GM21528 (cell line): ENCODE measurements around the gene CCNF.

Experiments
- ATAC-seq: cut with Tn5 transposase; IDR thresholded peaks from one replicate; pipeline ENCODE4 v1.9.1; 2021; ENCODE audit warnings: mild to moderate bottlenecking, moderate library complexity; ENCODE audit not compliant: unreplicated experiment, low FRiP score

CCNF gene

DNA sequence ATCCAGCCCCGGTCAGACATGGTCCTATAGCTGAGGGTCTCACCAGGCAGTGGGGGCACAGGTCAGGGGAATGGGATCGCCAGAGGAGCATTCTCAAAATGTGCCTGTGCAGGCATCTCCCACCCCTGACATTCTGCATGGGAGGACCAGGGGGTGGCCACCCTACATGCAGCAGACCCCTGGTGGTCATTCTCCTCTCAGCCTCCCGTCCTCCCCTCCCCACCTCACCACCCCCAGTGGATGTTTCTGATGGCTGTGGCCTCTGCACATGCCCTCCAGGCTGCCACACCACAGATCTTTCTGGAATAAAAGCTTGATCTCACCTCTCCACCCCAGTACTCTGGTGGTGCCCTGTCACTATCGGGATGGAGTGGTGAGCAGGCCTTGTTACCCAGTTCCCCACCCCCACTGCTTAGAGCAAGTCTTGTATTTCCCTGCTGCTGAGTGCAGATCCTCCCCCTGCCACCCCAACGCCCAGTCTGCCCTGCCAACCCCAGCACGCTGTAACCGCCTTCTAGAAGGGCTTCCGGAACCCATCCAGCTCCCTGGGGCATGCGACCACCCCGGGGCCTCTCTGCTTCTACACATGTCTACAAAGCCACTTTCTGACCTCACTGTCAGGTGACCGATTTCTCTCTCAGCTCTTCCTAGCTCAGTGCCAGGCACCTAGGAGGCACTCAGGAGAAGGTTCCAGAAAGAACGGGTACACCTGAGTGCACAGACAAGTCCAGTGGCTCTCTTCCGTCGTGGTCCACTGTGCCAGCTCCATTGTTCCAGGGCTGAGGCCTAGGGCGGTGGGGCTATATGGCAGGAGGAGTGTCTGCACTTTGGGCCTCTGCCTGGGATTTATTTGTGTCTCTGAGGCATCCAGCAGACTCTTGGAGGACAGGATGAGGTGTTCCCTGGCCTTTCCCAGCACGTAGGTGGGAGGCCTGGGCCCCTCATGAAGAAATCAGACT, 55.0 kb downstream of the CCNF start:
- ATAC-seq = no peak

DNA sequence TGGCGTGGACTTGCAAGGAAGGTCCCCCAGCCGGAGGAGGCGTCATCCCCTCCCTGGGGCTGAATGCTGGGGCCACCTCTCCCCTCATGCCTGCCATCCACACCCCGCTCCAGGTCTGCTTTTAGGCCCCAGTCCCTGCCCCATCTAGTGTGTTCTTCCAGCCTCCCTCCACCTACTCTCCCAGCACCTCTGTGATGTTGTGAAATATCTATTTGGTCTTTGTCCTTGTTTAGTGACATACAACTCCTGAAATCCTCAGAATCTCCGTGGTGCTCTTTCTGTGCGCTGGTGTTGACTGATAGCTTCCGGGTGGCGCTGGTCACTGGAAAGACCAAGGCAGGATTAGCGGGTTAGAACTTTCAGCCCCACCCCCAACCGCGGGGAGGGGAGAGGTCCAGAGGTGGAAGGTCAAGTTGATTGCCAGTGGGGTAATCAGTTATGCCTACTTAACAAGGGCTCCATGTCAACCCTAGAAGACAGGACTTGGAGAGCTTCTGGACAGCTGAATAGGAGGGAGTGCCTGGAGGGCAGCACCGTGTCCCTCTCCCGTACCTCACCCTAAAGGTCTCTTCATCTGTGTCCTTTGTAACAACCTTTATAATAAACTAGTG, 55.8 kb downstream of the CCNF start:
- no peak for ATAC-seq

DNA sequence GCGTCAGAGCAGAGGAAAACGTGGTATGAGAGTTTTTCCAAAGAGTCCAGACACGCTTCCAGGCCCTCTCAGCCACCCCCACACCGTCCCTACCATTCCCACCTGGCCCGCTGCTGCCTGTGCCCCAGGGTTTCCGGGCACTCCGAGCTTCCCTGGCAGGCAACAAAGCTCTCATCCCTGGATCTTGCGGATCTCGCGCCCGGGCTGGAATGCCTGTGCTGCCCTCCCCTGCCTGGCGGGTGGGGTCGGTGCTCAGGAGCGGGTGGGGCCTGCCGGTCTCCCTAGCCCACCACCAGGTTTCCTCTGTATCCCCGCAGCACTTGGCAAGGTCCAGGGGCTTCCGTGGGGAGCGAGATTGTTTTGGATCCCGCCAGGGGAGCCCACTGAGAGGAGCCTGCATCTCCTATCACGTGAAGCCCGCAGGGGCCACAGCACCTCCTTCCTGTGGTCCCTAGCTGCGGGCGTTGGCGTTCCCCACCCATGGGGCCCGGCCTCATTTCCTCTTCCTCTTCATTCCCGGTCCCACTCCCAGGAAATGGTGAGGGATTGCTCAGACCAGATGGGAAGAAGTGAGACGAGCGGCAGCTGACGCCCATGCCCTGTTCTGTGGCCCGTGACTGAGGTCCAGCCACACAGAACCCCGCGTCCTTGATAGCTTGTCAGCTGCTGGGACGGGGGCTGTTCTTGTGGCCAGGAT, 56.7 kb downstream of the CCNF start:
- no peak for ATAC-seq

DNA sequence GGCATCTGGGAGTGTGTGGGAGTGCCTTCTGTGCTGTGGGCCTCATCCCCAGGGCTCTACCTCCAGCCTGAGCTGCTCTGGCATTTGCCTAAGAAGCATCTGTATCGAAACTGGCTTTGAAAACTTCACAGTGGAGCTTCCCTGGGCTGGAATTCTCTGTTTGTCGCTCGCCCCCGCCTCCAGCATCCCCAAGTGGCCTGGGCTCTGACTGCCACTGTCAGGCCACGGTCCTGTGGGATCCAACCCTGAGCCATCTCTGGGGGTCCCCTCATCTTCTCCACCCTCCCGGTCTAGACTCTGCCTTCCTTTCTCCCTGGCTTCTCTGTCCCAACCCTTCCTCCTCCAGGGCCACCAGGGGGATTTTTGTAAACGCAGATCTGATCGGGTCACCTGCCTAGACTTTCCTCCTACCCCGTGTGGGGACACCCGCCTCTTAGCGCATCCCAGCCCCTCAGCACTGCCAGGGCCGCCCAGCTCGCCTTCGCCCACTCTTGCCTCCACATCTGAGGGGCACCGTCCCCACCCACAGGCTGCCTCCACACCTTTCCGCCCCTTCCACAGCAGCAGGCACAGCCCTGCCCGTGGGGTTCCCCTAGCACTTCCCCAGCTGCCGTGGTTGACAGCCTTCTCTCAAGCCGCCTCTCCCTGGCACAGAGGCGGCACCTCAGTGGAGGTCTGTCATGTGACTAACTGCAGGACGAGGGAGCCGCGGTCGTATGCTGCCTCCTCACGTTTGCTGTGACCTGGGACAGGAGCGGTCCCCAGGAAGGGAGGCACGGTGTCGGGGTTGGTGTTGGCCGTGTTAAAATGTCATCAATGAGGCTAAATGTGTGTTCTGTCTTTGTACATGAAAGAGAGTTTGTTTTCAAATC, 57.6 kb downstream of the CCNF start:
- ATAC-seq = no peak

DNA sequence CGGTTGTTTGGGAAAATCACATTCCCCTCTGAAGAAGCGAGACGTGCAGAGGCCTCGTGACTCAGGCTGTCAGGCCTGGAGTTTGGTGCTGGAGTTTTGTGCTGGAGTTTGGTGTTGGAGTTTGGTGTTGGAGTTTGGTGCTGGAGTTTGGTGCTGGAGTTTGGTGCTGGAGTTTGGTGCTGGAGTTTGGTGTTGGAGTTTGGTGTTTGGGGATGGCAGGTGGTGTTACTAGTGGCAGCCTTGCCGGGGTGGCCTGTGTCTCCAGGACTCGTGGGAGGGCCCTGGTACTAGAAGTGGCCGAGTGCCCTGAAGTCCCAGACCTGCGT, 58.2 kb downstream of the CCNF start:
- no peak for ATAC-seq

DNA sequence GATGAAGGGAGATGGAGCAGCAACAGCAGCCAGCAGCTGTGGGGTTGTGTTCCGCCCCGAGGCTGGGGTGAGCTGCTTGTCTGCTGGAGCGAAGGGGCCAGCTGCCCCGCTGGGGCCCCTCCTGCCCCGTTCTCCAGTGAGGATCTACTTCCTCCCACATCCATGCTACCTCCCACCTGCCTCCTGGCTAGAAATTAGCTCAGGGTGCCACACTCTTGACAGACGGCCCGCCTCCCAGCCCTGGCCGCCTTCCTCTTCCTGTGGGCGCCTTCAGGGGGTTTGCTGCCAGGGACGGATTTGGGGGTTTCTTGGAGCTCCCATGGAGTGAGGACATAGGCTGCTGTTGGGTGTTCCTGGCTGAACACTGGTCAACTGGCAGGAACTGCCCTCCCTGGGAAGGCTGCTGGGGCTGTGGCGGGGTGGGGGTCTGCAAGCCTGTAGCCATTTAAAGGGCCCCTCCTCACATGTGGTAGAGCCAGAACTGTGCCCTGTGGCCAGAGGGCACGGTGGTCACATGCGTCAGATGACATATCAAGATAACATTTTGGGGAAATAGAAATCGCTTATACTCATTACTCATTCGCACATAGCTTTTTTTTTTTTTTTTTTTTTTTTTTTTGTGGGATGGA, 58.8 kb downstream of the CCNF start:
- no peak for ATAC-seq

DNA sequence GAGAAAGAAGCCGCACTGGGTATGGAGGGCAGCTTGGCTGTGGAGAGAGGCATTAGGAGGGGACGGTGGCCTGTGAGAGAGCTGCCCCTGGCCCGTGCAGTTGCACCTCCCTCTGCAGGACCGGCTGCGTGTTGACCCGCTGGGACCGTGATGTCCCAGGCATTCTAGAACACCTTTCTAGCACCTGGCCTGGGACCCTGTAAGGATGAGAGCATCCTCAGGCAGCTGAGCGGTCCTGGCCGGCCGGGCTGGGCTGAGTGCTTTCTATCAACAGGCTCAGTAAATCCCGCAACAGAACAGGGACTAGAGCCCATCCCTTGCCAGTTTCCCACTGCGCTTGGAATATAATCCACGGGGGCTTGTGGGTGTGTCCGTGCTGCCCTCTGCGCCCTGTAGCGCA, 60.3 kb downstream of the CCNF start:
- no peak for ATAC-seq

DNA sequence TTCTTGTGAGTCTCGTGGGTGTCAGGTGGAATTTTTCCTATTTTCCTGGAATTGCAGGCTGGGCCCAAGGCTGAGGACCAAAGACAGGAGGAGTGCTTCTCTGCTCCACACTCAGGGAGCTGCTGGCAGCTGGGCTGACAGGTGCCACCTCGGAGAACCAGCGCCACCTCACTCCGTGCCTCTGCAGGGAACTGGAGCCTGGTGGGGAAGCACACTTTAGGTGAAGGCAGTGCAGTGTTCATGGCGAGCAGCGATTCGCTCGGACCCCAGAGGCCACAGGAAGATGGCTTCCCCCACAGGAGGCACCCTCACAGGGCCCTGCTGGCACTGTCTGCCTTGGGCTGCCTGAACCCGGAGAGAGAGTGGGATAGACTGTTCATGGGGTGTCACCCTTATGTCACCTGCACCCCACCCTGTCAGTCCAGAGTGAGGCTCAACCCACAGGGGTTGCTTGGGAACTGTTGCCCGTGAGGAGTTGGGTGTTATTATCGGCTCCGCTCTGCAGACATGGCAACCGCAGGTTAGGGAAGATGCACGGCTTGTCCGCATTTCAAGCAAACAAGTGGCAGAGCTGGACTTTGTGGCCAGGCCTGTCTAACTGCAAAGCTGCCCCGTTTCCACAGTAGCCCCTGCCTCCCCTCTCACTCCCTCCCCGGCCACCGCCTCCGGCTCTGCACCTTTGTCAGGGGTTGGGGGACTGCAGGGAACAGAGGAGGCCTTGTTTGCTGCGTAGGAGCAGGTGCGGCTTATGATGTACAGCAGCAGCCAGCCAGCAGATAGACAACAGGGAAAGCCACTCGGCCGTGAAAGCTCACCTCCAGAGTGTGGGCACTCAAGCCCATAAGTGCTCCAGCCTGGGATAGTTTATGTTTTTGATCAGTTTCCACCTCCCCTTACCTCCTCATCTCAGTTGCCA, 61.2 kb downstream of the CCNF start:
- ATAC-seq = no peak

DNA sequence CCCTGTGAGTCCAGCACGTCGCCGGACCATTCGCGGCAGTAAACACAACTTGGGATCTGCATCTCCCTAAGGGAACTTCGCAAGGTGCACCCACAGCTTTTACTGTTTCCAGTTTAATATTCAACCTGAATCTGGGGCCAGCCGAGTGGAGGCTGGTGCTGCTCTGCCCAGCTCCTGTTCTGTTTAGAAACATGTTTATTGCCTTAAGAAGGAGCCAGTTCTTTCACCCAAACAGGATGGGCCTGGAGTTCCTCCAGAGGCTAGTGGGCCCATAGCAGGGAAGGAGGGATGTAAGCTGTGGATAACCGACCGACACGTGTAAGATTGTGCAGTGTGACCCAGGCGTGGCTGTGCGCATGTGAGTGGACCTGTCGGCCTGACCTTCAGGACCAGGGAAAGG, 63.0 kb downstream of the CCNF start:
- ATAC-seq = no peak

DNA sequence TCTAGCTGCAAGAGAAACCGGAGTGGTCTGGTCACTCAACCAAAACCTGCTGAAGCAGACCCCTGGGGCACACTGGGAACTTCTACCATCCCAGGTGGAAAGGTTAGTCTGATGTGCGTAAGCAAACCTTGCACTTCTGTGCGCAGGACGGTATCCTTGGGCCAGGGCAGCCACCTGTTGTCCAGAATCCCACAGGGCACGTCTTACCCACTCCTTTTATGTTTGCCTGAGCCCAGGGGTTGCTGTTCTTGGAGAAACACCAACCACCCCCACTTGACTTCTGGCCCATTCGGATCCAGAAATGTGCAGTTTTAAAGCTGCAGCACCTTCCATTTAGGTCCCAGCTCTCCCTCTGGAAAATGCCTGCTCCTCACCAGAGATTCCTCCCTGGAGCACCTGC, 64.4 kb downstream of the CCNF start:
- ATAC-seq = no peak

DNA sequence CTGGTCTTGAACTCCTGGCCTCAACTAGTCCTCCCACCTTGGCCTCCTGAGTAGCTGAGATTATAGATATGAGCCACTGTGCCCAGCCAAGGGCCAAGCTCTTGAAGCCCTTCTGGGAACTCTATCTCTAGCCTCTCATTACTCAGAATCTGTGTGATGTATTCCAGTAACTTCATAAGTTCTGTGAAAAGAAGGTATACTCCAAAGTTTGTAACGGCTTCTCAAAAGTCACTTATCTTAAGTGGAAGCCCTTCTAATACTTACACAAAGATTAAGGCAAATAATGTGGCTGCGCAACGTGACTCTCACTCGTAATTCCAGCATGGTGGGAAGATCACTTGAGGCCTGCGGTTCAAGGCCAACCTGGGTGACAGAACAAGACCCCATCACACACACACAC, 65.4 kb downstream of the CCNF start:
- no peak for ATAC-seq

DNA sequence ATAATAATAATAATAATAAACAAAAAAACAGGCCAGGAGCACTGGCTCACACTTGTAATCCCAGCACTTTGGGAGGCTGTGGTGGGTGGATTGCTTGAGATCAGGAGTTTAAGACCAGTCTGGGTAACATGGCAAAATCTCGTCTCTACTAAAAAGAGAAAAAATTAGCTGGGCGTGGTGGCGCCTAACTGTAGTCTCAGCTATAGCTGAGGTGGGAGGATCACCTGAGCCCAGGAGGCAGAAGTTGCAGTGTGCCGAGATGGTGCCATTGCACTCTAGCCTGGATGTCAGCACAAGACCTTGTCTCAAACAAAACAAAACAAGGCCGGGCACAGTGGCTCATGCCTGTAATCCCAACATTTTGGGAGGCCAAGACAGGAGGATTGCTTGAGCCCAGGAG, 65.8 kb downstream of the CCNF start:
- ATAC-seq = no peak

DNA sequence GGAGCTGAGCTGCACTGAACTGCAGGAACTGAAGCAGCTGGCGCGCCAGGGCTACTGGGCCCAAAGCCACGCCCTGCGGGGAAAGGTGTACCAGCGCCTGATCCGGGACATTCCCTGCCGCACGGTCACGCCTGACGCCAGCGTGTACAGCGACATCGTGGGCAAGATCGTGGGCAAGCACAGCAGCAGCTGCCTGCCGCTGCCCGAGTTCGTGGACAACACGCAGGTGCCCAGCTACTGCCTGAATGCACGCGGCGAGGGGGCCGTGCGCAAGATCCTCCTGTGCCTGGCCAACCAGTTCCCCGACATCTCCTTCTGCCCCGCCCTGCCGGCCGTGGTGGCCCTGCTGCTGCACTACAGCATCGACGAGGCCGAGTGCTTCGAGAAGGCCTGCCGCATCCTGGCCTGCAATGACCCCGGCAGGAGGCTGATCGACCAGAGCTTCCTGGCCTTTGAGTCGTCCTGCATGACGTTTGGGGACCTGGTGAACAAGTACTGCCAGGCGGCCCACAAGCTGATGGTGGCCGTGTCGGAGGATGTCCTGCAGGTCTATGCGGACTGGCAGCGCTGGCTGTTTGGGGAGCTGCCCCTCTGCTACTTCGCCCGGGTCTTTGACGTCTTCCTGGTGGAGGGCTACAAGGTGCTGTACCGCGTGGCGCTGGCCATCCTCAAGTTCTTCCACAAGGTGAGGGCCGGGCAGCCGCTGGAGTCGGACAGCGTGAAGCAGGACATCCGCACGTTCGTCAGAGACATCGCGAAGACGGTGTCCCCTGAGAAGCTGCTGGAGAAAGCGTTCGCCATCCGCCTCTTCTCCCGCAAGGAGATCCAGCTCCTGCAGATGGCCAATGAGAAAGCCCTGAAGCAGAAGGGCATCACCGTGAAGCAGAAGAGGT, 67.2 kb downstream of the CCNF start:
- no peak for ATAC-seq

DNA sequence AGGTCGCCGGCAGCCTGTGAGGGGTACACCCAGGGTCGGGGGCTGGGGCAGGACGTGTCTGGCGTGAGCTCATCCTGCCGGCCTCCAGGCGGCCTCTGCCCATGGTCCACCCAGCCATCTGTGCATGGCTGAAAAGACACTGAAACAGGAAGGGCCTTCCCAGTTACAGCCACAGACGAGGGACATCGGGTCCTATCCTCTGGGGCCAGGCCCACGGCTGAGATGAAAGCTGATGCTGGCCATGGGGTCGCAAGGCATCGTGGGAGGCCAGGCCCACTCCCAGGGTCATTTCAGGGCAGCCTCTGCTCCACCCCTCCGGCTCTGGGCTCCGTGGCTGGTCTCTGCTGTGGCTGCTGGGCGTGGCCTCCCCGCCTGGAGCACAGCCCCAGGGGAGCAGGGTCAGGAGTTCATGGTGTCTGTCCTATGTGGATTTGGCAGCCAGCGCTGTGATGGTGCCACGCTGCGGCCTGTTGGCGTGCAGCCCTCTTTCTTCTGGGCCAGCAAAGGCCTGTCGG, 67.9 kb downstream of the CCNF start:
- ATAC-seq = no peak

DNA sequence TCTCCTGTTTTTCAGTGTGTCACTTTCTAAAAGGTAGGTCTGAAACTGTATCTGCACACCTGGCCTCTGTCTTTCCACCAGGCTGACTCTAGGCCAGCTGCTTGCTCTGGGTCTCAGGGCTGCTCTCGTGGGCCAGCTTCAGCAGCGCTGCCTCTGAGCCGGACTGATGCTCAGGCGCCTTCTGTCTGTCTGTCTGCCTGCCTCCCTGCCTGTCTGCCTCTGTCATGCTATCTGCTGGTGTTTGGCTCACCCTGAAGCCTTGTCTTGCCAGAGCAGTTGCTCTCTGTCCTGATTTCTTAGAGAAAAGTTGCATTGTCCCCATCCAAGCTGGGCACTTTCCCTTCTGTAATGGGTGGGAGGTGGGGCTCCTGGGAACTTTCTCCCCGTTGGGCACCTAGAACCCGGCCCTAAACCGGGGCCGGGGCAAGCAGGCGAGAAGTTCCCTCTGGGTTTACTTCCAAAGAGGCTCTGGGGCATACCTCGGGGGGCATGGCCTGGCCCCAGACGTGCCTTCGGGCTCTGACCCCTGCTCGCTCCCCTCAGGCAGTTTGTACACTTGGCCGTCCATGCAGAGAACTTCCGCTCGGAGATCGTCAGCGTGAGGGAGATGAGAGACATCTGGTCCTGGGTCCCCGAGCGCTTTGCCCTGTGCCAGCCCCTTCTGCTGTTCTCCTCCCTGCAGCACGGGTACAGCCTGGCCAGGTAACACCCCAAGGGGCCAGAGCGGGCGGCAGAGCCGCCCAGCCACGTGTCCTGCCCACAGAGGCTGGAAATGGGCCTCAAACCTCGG, 68.6 kb downstream of the CCNF start:
- no peak for ATAC-seq

DNA sequence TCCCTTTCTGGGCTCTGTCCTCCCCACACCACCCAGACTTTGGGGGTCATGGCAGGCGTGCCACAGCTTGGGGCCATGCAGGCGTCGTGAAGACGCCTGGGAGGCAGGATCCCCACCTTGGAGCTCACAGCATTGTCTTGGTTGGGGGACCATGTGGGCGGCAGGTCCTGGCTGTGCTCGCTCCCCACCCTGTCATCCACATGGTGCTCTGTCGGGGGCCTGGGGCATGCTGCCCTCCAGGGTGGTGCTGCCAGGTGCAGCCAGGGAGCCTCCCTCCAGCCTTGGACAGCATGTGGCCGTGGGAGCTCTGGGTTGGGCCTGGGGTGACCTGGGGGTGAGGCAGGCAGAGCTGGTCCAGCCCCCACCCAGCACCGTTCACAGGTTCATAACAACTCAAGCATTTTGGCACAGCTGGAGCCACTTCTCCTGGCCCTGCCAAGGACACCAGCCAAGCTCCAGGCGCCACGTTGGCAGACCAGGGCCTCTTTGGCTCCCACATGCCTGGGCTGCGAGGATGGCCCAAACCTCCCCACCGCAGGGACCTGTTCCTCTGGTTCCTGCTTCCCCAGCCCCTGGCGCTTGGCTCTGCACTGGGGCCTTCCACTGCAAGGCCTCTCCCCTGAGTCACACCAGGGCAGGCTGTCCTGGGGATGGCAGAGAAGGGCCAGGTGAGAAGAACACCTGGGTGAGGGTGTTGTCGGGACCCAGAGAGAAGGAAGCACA, 69.4 kb downstream of the CCNF start:
- no peak for ATAC-seq

DNA sequence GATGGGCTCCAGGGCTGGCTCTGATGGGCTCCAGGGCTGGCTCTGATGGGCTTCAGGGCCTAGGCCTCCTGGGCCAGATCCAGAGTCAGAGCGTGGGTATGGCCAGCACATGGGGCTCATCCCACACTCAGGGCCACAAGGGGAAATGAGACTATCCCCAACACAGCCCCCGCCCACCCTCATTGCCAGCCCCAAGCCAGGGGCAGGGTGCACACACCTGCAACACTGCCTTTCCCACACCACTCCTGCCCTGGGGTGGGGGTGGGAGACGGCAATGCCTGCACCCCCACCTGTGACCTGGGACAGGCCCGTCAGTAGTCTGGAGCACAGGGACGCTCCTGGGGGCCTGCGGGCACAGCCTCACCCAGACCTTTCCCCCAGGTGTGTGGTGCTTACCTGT, 70.2 kb downstream of the CCNF start:
- no peak for ATAC-seq
